ENCODE results near the gene C12orf57. TPM values are rescaled to one million over a fixed set of nuclear protein-coding genes. Genes with fewer than 3 reads are reported as not detected.

The C12orf57 gene
- total and polyA plus RNA-seq, 2 experiments from 2014 or later: 204 to 262 TPM

- peaks cover 43% of the 10 kb centered on the region for H3F3A ChIP-seq (replicated peaks; ENCODE audit: low read depth)
- peaks cover 15% of the 10 kb centered on the region for H4K20me1 ChIP-seq (replicated peaks; ENCODE audit: insufficient read depth)
- H3K27ac Mint-ChIP-seq: peak overlapping the region; percentile 95
- peaks cover 13% of the 10 kb centered on the region for H3K4me1 ChIP-seq (ENCODE audit: insufficient read depth)
- H3K4me1 Mint-ChIP-seq: peaks cover 56% of the 10 kb centered on the region
- no peak for TF ChIP-seq POLR2AphosphoS5 (IDR thresholded peaks at IDR 0.05; ENCODE audit: low read depth)
- no peak for TF ChIP-seq STAT1 (IDR thresholded peaks at IDR 0.05; ENCODE audit: unreplicated experiment)
- TF ChIP-seq EZH2phosphoT487 (IDR thresholded peaks at IDR 0.05; ENCODE audit: unreplicated experiment): no peak
- no peak for TF ChIP-seq NANOG (IDR thresholded peaks at IDR 0.05; ENCODE audit: borderline replicate concordance)
- no peak for TF ChIP-seq JUNB (IDR thresholded peaks at IDR 0.05; ENCODE audit: unreplicated experiment)
- no peak for TF ChIP-seq CREB1 (CRISPR knock-in tag; IDR thresholded peaks at IDR 0.05; ENCODE audit: low read depth)
- no peak for TF ChIP-seq EZH2 (IDR thresholded peaks at IDR 0.05; ENCODE audit: low read depth, unreplicated experiment)
- TF ChIP-seq REST (IDR thresholded peaks at IDR 0.05; ENCODE audit: unreplicated experiment): no peak
- TF ChIP-seq ETS1 (IDR thresholded peaks at IDR 0.05): no peak
- no peak for TF ChIP-seq CTCF (conservative IDR thresholded peaks at IDR 0.05; ENCODE audit: low read depth in 2 of 2)
- TF ChIP-seq ZNF462 (CRISPR knock-in tag; IDR thresholded peaks at IDR 0.05): no peak
- no peak for TF ChIP-seq ZNF114 (CRISPR knock-in tag; IDR thresholded peaks at IDR 0.05)
- TF ChIP-seq ZNF331 (CRISPR knock-in tag; IDR thresholded peaks at IDR 0.05; ENCODE audit: low read depth): no peak
- H3K79me2 ChIP-seq (replicated peaks; ENCODE audit: insufficient read depth): peaks cover 5% of the 10 kb centered on the region; the same call in 1 of the 2 replicates
- DNase-seq (ENCODE audit: low spot score) (no peak), ATAC-seq (no peak)
- peaks cover 15% of the 10 kb centered on the region; the same call in 1 of the 2 replicates for H3K36me3 ChIP-seq (ENCODE audit: insufficient read depth)
- no peaks in the 10 kb centered on the region for H3K9me2 ChIP-seq (ENCODE audit: insufficient read depth)
- peaks cover 40% of the 10 kb centered on the region for H3K27me3 Mint-ChIP-seq (ENCODE audit: insufficient read depth, low read depth, poor library complexity)
- no peaks in the 10 kb centered on the region for H3K27me3 ChIP-seq (ENCODE audit: insufficient read depth)
- H3K4me2 ChIP-seq: peak overlapping the region; percentile 93
- peak overlapping the region; percentile 79 for H3K4me3 Mint-ChIP-seq
- peaks cover 3% of the 10 kb centered on the region; the same call in 1 of the 3 replicates for H3K9me3 Mint-ChIP-seq
- peak overlapping the region; percentile 89 for H3K4me3 ChIP-seq
- peaks cover 68% of the 10 kb centered on the region for H3K36me3 Mint-ChIP-seq (ENCODE audit: low read depth)
- H2AFZ ChIP-seq: no peak overlapping the region
- peak overlapping the region; percentile 97 for H3K27ac ChIP-seq (ENCODE audit: low read depth)
Measured at GRCh38 chr12:6938353-6939190, 5.2 kb upstream of the C12orf57 start.
